Mesenchymal stem cell (in vitro differentiated cells and primary cell): Measurements from ENCODE around the gene MICU1.
"Not testable (repeated sequence)": the region's sequence is repeated elsewhere in the genome, so short reads cannot be mapped to it uniquely, and the experiment has no call there.

ENCODE experiments used
- DNase-seq: peaks from one replicate; pipeline ENCODE4 v3.0.0-alpha.2; 2013
- H2AFZ ChIP-seq: one replicate; pipeline ENCODE4 v1.6.1; 2013; ENCODE audit warnings: low read depth, mild to moderate bottlenecking, control low read depth, inconsistent platforms, low read length, moderate library complexity
- H2AK5ac ChIP-seq: 2 replicates; pipeline ENCODE4 v1.6.1; 2013; ENCODE audit warnings: low read length, moderate library complexity, mild to moderate bottlenecking, inconsistent platforms; ENCODE audit not compliant: severe bottlenecking
- H2BK120ac ChIP-seq: one replicate; pipeline ENCODE4 v1.6.1; 2013; ENCODE audit warnings: low read depth, mild to moderate bottlenecking, inconsistent platforms, low read length, moderate library complexity
- H2BK12ac ChIP-seq, 2 experiments: one replicate each; pipeline ENCODE4 v1.6.1; 2013; ENCODE audit warnings: inconsistent platforms in 2 of 2, low read length in 2 of 2, mild to moderate bottlenecking in 2 of 2, moderate library complexity in 2 of 2, control low read depth in 1 of 2
- H2BK15ac ChIP-seq: one replicate; pipeline ENCODE4 v1.6.1; 2013; ENCODE audit warnings: mild to moderate bottlenecking, low read depth, inconsistent platforms; ENCODE audit not compliant: poor library complexity, severe bottlenecking
- H2BK5ac ChIP-seq: 2 replicates; pipeline ENCODE4 v1.6.1; 2013; ENCODE audit warnings: low read depth, mild to moderate bottlenecking, low read length, control low read depth, inconsistent platforms; ENCODE audit not compliant: poor library complexity, severe bottlenecking
- H3K14ac ChIP-seq, 2 experiments: one replicate each; pipeline ENCODE4 v1.6.1; 2013; ENCODE audit warnings: inconsistent platforms in 2 of 2, low read length in 2 of 2, control low read depth in 1 of 2, mild to moderate bottlenecking in 1 of 2, moderate library complexity in 1 of 2
- H3K18ac ChIP-seq, 2 experiments: one replicate each; pipeline ENCODE4 v1.6.1; 2013; ENCODE audit warnings: inconsistent platforms in 2 of 2, low read length in 2 of 2, control low read depth in 1 of 2, low read depth in 1 of 2, mild to moderate bottlenecking in 1 of 2
- H3K23ac ChIP-seq, 2 experiments: one replicate each; pipeline ENCODE4 v1.6.1; 2013; ENCODE audit warnings: inconsistent platforms in 2 of 2, low read length in 2 of 2, mild to moderate bottlenecking in 2 of 2, moderate library complexity in 2 of 2, control low read depth in 1 of 2
- H3K27ac ChIP-seq: 2 replicates; pipeline ENCODE4 v1.5.1; 2013; ENCODE audit warnings: mild to moderate bottlenecking, moderate library complexity, low read length, control low read depth, inconsistent platforms; ENCODE audit not compliant: poor library complexity, severe bottlenecking
- H3K27me3 ChIP-seq, 2 experiments: 2 replicates each; pipeline versions ENCODE4 v1.6.1 to v1.7.0; 2013; ENCODE audit warnings: low read length in 2 of 2, mild to moderate bottlenecking in 2 of 2, moderate library complexity in 2 of 2, control low read depth in 1 of 2, inconsistent platforms in 1 of 2; ENCODE audit not compliant: control insufficient read depth in 1 of 2, insufficient read depth in 1 of 2
- H3K36me3 ChIP-seq, 2 experiments: 2 replicates each; pipeline versions ENCODE4 v1.6.1 to v1.7.0; 2013; ENCODE audit warnings: low read length in 2 of 2, control low read depth in 1 of 2, inconsistent platforms in 1 of 2, low read depth in 1 of 2, mild to moderate bottlenecking in 1 of 2; ENCODE audit not compliant: insufficient read depth in 2 of 2, control insufficient read depth in 1 of 2
- H3K4ac ChIP-seq, 2 experiments: one replicate each; pipeline ENCODE4 v1.6.1; 2013; ENCODE audit warnings: inconsistent platforms in 2 of 2, low read length in 2 of 2, mild to moderate bottlenecking in 2 of 2, moderate library complexity in 2 of 2, control low read depth in 1 of 2, low read depth in 1 of 2
- H3K4me1 ChIP-seq: 2 replicates; pipeline ENCODE4 v1.6.1; 2013; ENCODE audit warnings: low read depth, low read length, control low read depth; ENCODE audit not compliant: control insufficient read depth, insufficient read depth
- H3K4me2 ChIP-seq: 2 replicates; pipeline ENCODE4 v1.6.1; 2013; ENCODE audit warnings: low read length, mild to moderate bottlenecking, inconsistent platforms; ENCODE audit not compliant: poor library complexity, severe bottlenecking
- H3K4me3 ChIP-seq, 2 experiments: 2 replicates each; pipeline versions ENCODE4 v1.5.1 to v1.7.0; 2013; ENCODE audit warnings: low read length in 2 of 2, mild to moderate bottlenecking in 2 of 2, control low read depth in 1 of 2, low read depth in 1 of 2; ENCODE audit not compliant: insufficient read depth in 1 of 2
- H3K79me1 ChIP-seq: replicated peaks from 2 replicates; pipeline ENCODE4 v1.6.1; 2013; ENCODE audit warnings: mild to moderate bottlenecking, control low read depth, low read length, inconsistent platforms; ENCODE audit not compliant: poor library complexity, severe bottlenecking
- H3K9ac ChIP-seq: 2 replicates; pipeline ENCODE4 v1.7.0; 2013; ENCODE audit warnings: mild to moderate bottlenecking, low read length, moderate library complexity
- H3K9me3 ChIP-seq: 2 replicates; pipeline ENCODE4 v1.7.0; 2013; ENCODE audit warnings: mild to moderate bottlenecking, low read length; ENCODE audit not compliant: control insufficient read depth
- H4K8ac ChIP-seq: one replicate; pipeline ENCODE4 v1.6.1; 2013; ENCODE audit warnings: inconsistent platforms, mild to moderate bottlenecking, low read length, moderate library complexity
- H4K91ac ChIP-seq: one replicate; pipeline ENCODE4 v1.6.1; 2013; ENCODE audit warnings: mild to moderate bottlenecking, low read length, inconsistent platforms
- WGBS: methylation state at CpG from one replicate; pipeline ENCODE4 v1.1.7; 2013; ENCODE audit warnings: mixed read lengths; 5-methylcytosine and 5-hydroxymethylcytosine counted together

Gene MICU1

GRCh38 chr10:72649291-72649690 is 23.4 kb upstream of the MICU1 start:
- no peak overlapping the region for H3K18ac ChIP-seq
- no peaks in the 10 kb centered on the region for H3K79me1 ChIP-seq
- no peak overlapping the region for H3K23ac ChIP-seq
- H4K91ac ChIP-seq, result no peak overlapping the region
- no peak overlapping the region for H2AFZ ChIP-seq
- H2BK12ac ChIP-seq, result no peak overlapping the region
- H3K9ac ChIP-seq, result no peak overlapping the region
- no peak overlapping the region for H3K4ac ChIP-seq
- H3K9me3 ChIP-seq, result no peaks in the 10 kb centered on the region
- no peak overlapping the region for H2BK5ac ChIP-seq
- H4K8ac ChIP-seq, result no peak overlapping the region
- no peaks in the 10 kb centered on the region for H3K4me1 ChIP-seq
- no peak overlapping the region for H2AK5ac ChIP-seq
- H2BK15ac ChIP-seq, result no peak overlapping the region
- H3K14ac ChIP-seq, result no peak overlapping the region
- no peak overlapping the region for H3K4me3 ChIP-seq
- H3K27me3 ChIP-seq, result no peaks in the 10 kb centered on the region
- H2BK120ac ChIP-seq, result no peak overlapping the region
- no peak overlapping the region for H3K27ac ChIP-seq
- H3K36me3 ChIP-seq, result no peaks in the 10 kb centered on the region
- 93% methylated on average over 3 of the region's 5 CpGs for WGBS
- H3K4me2 ChIP-seq, result no peak overlapping the region
- no peak for DNase-seq

GRCh38 chr10:72648301-72648700 is 22.4 kb upstream of the MICU1 start:
- Histone ChIP-seq H3K4me2 (no peak overlapping the region), H2BK120ac (no peak overlapping the region), H3K9me3 (no peaks in the 10 kb centered on the region), H3K79me1 (no peaks in the 10 kb centered on the region), H3K23ac (no peak overlapping the region), H3K27me3 (no peaks in the 10 kb centered on the region), H2AK5ac (no peak overlapping the region), H2BK5ac (no peak overlapping the region), H3K9ac (no peak overlapping the region), H2BK15ac (no peak overlapping the region), H2AFZ (no peak overlapping the region), H2BK12ac (no peak overlapping the region), H3K4me1 (no peaks in the 10 kb centered on the region), H3K4ac (no peak overlapping the region), H3K14ac (no peak overlapping the region), H3K36me3 (no peaks in the 10 kb centered on the region), H3K4me3 (no peak overlapping the region), H3K27ac (no peak overlapping the region), H4K91ac (no peak overlapping the region), H4K8ac (no peak overlapping the region), H3K18ac (no peak overlapping the region)
- no peak for DNase-seq
- WGBS, result 98% methylated on average over 1 of the region's 1 CpG

GRCh38 chr10:72646971-72647370 is 21.1 kb upstream of the MICU1 start:
- H2AFZ ChIP-seq, H3K23ac ChIP-seq, H2BK5ac ChIP-seq, H3K27me3 ChIP-seq, H3K4ac ChIP-seq, H3K27ac ChIP-seq, H3K18ac ChIP-seq, H3K36me3 ChIP-seq, H3K4me2 ChIP-seq, H4K8ac ChIP-seq, H2BK120ac ChIP-seq, DNase-seq, H3K9me3 ChIP-seq, H3K4me1 ChIP-seq, H3K79me1 ChIP-seq, H3K14ac ChIP-seq, H2BK12ac ChIP-seq, H3K4me3 ChIP-seq, H4K91ac ChIP-seq, H2AK5ac ChIP-seq, H2BK15ac ChIP-seq, H3K9ac ChIP-seq: not testable (repeated sequence)
- no CpG with 5 or more reads among the region's 3 CpGs for WGBS

- Histone ChIP-seq H2BK15ac (no peak overlapping the region), H4K8ac (no peak overlapping the region)
- no peak for DNase-seq
These were observed 19.5 kb upstream of the MICU1 start for GRCh38 chr10:72645263-72645858.

More at GRCh38 chr10:72645263-72645858, 19.5 kb upstream of the MICU1 start:
- no peak overlapping the region for H3K9ac ChIP-seq
- H2AFZ ChIP-seq, result no peak overlapping the region
- 72% methylated on average over 2 of the region's 2 CpGs for WGBS
- no peak overlapping the region for H3K18ac ChIP-seq
- H3K4me2 ChIP-seq, result no peak overlapping the region
- H3K9me3 ChIP-seq, result no peaks in the 10 kb centered on the region
- H2BK120ac ChIP-seq, result no peak overlapping the region
- no peaks in the 10 kb centered on the region for H3K36me3 ChIP-seq
- no peaks in the 10 kb centered on the region for H3K27me3 ChIP-seq
- no peak overlapping the region for H3K4ac ChIP-seq
- no peak overlapping the region for H2BK5ac ChIP-seq
- no peak overlapping the region for H2BK12ac ChIP-seq
- H3K79me1 ChIP-seq, result no peaks in the 10 kb centered on the region
- H2AK5ac ChIP-seq, result no peak overlapping the region
- H4K91ac ChIP-seq, result no peak overlapping the region
- H3K27ac ChIP-seq, result no peak overlapping the region
- no peak overlapping the region for H3K23ac ChIP-seq
- no peak overlapping the region for H3K14ac ChIP-seq
- H3K4me1 ChIP-seq, result no peaks in the 10 kb centered on the region
- no peak overlapping the region for H3K4me3 ChIP-seq
